ENCODE results near the gene GPR107.

The GPR107 gene

GRCh38 chr9:130186839-130187522 is 133.3 kb downstream of the GPR107 start:
- DNase-seq = no peak

DNA sequence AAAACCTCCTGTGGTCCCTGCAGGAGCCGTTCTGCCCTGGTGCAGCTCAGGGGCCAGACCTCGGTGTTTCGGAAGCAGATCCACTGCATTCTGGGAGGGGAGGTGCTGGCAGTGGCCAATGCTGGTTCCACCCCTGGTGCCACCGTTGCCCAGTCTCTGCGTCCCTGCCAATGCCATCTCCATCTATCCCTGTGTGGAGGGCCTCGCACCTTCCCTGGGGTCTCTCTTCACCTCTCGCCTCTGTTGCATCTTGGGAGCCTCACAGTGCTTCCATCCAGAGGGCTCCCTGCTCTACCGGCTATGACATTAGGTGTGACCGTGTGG is 133.8 kb downstream of the GPR107 start:
- no peak for DNase-seq

GRCh38 chr9:130188860-130189481 is 135.3 kb downstream of the GPR107 start:
- DNase-seq = no peak
